KMS-11 (cell line): ENCODE results near the gene NOS1AP.
"Not testable (repeated sequence)": the region's sequence is repeated elsewhere in the genome, so short reads cannot be mapped to it uniquely, and the experiment has no call there.

ENCODE experiments used
- H2AFZ ChIP-seq: fragments of 200-600 bp; sonication (generic); 2 replicates; pipeline ENCODE4 v1.6.1; 2016; ENCODE audit warnings: antibody characterized with exemption, mixed run types, low read depth
- H3K27ac ChIP-seq: fragments of 200-600 bp; sonication (generic); 2 replicates; pipeline ENCODE4 v1.6.1; 2016; ENCODE audit warnings: mild to moderate bottlenecking, mixed run types
- H3K27me3 ChIP-seq: fragments of 200-600 bp; sonication (generic); 2 replicates; pipeline ENCODE4 v1.6.1; 2017; ENCODE audit warnings: mild to moderate bottlenecking, low read depth, mixed run types, moderate library complexity; ENCODE audit not compliant: insufficient read depth
- H3K36me3 ChIP-seq: fragments of 200-600 bp; sonication (generic); 2 replicates; pipeline ENCODE4 v1.6.1; 2017; ENCODE audit warnings: mild to moderate bottlenecking, mixed run types; ENCODE audit not compliant: insufficient read depth
- H3K4me1 ChIP-seq: fragments of 200-600 bp; sonication (generic); 2 replicates; pipeline ENCODE4 v1.6.1; 2016; ENCODE audit warnings: mild to moderate bottlenecking, low read depth, mixed run types; ENCODE audit not compliant: poor library complexity, severe bottlenecking
- H3K4me2 ChIP-seq: fragments of 200-600 bp; sonication (generic); 2 replicates; pipeline ENCODE4 v1.7.0; 2016; ENCODE audit warnings: mild to moderate bottlenecking, mixed run types
- H3K4me3 ChIP-seq: fragments of 200-600 bp; sonication (generic); IDR thresholded peaks from 2 replicates; pipeline ENCODE4 v1.6.1; 2017; ENCODE audit warnings: low read depth, low read length, mixed read lengths; ENCODE audit not compliant: insufficient read depth
- H3K79me2 ChIP-seq: fragments of 200-600 bp; sonication (generic); 2 replicates; pipeline ENCODE4 v1.6.1; 2016; ENCODE audit warnings: low read depth, mixed run types; ENCODE audit not compliant: insufficient read depth
- H3K9ac ChIP-seq: fragments of 200-600 bp; sonication (generic); 2 replicates; pipeline ENCODE4 v1.6.1; 2016; ENCODE audit warnings: mild to moderate bottlenecking, mixed run types
- H4K20me1 ChIP-seq: fragments of 200-600 bp; sonication (generic); 2 replicates; pipeline ENCODE4 v1.6.1; 2016; ENCODE audit warnings: mild to moderate bottlenecking, mixed run types; ENCODE audit not compliant: insufficient read depth
- TF ChIP-seq, protein P1 (sequence below): fragments of 200-600 bp; sonication (generic); conservative IDR thresholded peaks from 2 replicates; pipeline ENCODE4 v1.6.1; 2017; ENCODE audit warnings: low read depth, mild to moderate bottlenecking, antibody characterized with exemption, low read length, moderate library complexity, mixed read lengths

Gene NOS1AP

DNA sequence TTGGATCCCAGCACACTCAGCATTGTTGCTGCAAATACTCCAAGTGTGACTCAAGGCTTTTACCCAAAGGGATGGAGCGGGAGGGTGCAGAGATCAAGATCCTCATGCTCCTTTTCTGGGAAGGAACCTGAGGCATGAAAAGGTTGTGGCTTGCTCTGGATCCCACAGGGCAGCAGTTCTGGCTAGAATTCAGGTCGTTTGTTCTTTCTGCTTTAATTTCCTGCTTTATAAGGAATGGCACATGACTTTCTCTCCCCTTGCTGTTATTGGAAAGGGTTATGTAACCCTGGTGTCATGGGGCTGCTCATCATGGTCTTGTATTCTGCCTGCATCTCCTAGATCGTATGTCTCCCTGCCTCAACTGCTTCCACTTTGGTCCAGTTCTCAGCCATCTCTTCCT, 101.6 kb downstream of the NOS1AP start:
- Histone ChIP-seq H3K4me1 (no peaks in the 10 kb centered on the region), H3K27ac (no peak overlapping the region), H3K4me3 (no peak overlapping the region), H3K4me2 (no peak overlapping the region), H2AFZ (no peak overlapping the region), H3K27me3 (no peaks in the 10 kb centered on the region), H3K36me3 (no peaks in the 10 kb centered on the region), H4K20me1 (no peaks in the 10 kb centered on the region), H3K9ac (no peak overlapping the region), H3K79me2 (no peaks in the 10 kb centered on the region)
- TF ChIP-seq, protein P1, sequence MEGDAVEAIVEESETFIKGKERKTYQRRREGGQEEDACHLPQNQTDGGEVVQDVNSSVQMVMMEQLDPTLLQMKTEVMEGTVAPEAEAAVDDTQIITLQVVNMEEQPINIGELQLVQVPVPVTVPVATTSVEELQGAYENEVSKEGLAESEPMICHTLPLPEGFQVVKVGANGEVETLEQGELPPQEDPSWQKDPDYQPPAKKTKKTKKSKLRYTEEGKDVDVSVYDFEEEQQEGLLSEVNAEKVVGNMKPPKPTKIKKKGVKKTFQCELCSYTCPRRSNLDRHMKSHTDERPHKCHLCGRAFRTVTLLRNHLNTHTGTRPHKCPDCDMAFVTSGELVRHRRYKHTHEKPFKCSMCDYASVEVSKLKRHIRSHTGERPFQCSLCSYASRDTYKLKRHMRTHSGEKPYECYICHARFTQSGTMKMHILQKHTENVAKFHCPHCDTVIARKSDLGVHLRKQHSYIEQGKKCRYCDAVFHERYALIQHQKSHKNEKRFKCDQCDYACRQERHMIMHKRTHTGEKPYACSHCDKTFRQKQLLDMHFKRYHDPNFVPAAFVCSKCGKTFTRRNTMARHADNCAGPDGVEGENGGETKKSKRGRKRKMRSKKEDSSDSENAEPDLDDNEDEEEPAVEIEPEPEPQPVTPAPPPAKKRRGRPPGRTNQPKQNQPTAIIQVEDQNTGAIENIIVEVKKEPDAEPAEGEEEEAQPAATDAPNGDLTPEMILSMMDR, result no peak

- TF ChIP-seq, protein P1, result no peak
- H4K20me1 ChIP-seq, result no peaks in the 10 kb centered on the region
- no peak overlapping the region for H3K4me2 ChIP-seq
- H3K9ac ChIP-seq, result no peak overlapping the region
- no peaks in the 10 kb centered on the region for H3K36me3 ChIP-seq
- no peaks in the 10 kb centered on the region for H3K79me2 ChIP-seq
- H3K27ac ChIP-seq, result no peak overlapping the region
- no peak overlapping the region for H3K4me3 ChIP-seq
- H3K4me1 ChIP-seq, result no peaks in the 10 kb centered on the region
- no peaks in the 10 kb centered on the region for H3K27me3 ChIP-seq
- H2AFZ ChIP-seq, result no peak overlapping the region
Measured at GRCh38 chr1:162172311-162173102, 103.0 kb downstream of the NOS1AP start.

DNA sequence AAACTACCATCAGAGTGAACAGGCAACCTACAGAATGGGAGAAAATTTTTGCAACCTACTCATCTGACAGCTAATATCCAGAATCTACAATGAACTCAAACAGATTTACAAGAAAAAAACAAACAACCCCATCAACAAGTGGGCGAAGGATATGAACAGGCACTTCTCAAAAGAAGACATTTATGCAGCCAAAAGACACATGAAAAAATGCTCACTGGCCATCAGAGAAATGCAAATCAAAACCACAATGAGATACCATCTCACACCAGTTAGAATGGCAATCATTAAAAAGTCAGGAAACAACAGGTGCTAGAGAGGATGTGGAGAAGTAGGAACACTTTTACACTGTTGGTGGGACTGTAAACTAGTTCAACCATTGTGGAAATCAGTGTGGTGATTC, 104.1 kb downstream of the NOS1AP start:
- not testable (repeated sequence) for H3K4me2 ChIP-seq, H3K27me3 ChIP-seq

DNA sequence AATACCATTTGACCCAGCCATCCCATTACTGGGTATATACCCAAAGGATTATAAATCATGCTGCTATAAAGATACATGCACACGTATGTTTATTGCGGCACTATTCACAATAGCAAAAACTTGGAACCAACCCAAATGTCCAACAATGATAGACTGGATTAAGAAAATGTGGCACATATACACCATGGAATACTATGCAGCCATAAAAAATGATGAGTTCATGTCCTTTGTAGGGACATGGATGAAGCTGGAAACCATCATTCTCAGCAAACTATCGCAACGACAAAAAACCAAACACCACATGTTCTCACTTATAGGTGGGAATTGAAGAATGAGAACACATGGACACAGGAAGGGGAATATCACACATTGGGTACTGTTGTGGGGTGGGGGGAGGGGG, 104.5 kb downstream of the NOS1AP start:
- H3K4me1 ChIP-seq, H3K4me3 ChIP-seq, H3K9ac ChIP-seq, H3K27me3 ChIP-seq, H3K4me2 ChIP-seq, H3K79me2 ChIP-seq, H3K27ac ChIP-seq, H2AFZ ChIP-seq, H4K20me1 ChIP-seq, H3K36me3 ChIP-seq: not testable (repeated sequence)

More for the DNA sequence above, 104.1 kb downstream of the NOS1AP start:
- H3K4me3 ChIP-seq, H2AFZ ChIP-seq, H3K4me1 ChIP-seq, H3K79me2 ChIP-seq, H3K27ac ChIP-seq, H3K36me3 ChIP-seq, H4K20me1 ChIP-seq, H3K9ac ChIP-seq: not testable (repeated sequence)

GRCh38 chr1:162175379-162176081, 106.0 kb downstream of the NOS1AP start:
- H3K4me3 ChIP-seq, result no peak overlapping the region
- no peaks in the 10 kb centered on the region for H3K36me3 ChIP-seq
- H3K4me1 ChIP-seq, result no peaks in the 10 kb centered on the region
- H3K27me3 ChIP-seq, result no peaks in the 10 kb centered on the region
- H4K20me1 ChIP-seq, result no peaks in the 10 kb centered on the region
- no peak overlapping the region for H3K9ac ChIP-seq
- TF ChIP-seq, protein P1, result no peak
- no peak overlapping the region for H2AFZ ChIP-seq
- H3K4me2 ChIP-seq, result no peak overlapping the region
- no peaks in the 10 kb centered on the region for H3K79me2 ChIP-seq
- no peak overlapping the region for H3K27ac ChIP-seq
